WTC11 (cell line): ENCODE measurements around the gene CPNE9. TPM values are rescaled to one million over a fixed set of nuclear protein-coding genes. Genes with fewer than 3 reads are reported as not detected.

ENCODE experiments used
- ATAC-seq: fragments of 200-7000 bp; cut with Tn5 transposase; 2 replicates; pipeline ENCODE4 v1.10.0; 2021; ENCODE audit warnings: mild to moderate bottlenecking, moderate library complexity
- CTCF ChIA-PET: fragments of 300-600 bp; sonication (Branson Sonifier 250); formaldehyde crosslinking; loops from one replicate; lab custom pipeline; 2021; ENCODE audit warnings: antibody characterized with exemption; lab: Charles Lee
- POLR2A ChIA-PET: fragments of 350-600 bp; sonication (Branson Sonifier 250); formaldehyde crosslinking; loops from one replicate; lab custom pipeline; 2021; ENCODE audit warnings: antibody characterized with exemption; lab: Charles Lee
- DNase-seq: peaks from one replicate; pipeline ENCODE4 v3.0.0; 2021; ENCODE audit warnings: low spot score
- H3K27ac Mint-ChIP-seq: 2 replicates; pipeline ENCODE4 v1.8.0; 2021; ENCODE audit warnings: mixed read lengths
- H3K27me3 Mint-ChIP-seq: 2 replicates; pipeline ENCODE4 v1.8.0; 2021; ENCODE audit warnings: low read depth, mild to moderate bottlenecking, moderate library complexity, mixed read lengths
- H3K36me3 Mint-ChIP-seq: 2 replicates; pipeline ENCODE4 v1.8.0; 2021; ENCODE audit warnings: mixed read lengths
- H3K4me1 Mint-ChIP-seq: 2 replicates; pipeline ENCODE4 v1.8.0; 2022; ENCODE audit warnings: mixed read lengths
- H3K4me3 Mint-ChIP-seq: 2 replicates; pipeline ENCODE4 v1.8.0; 2021; ENCODE audit warnings: mild to moderate bottlenecking, moderate library complexity, mixed read lengths
- H3K9me3 Mint-ChIP-seq: 2 replicates; pipeline ENCODE4 v1.8.0; 2021; ENCODE audit warnings: mixed read lengths
- ATF1 ChIP-seq: sonication (generic); formaldehyde crosslinking; IDR thresholded peaks from 2 replicates; pipeline ENCODE4 v1.8.1; 2023; ENCODE audit warnings: mild to moderate bottlenecking, moderate library complexity, missing genetic modification reagents
- CBFB ChIP-seq: sonication (generic); formaldehyde crosslinking; IDR thresholded peaks from 2 replicates; pipeline ENCODE4 v1.8.1; 2022; ENCODE audit warnings: mild to moderate bottlenecking, low read depth, missing genetic modification reagents
- EMX1 ChIP-seq: fragments of 250-450 bp; sonication (Bioruptor Pico); IDR thresholded peaks from 2 replicates; pipeline ENCODE4 v1.8.0; 2021; ENCODE audit warnings: mild to moderate bottlenecking
- FOXP1 ChIP-seq: sonication (generic); formaldehyde crosslinking; IDR thresholded peaks from 2 replicates; pipeline ENCODE4 v1.8.0; 2022; ENCODE audit warnings: missing genetic modification reagents, mild to moderate bottlenecking, moderate library complexity, borderline replicate concordance
- JAZF1 ChIP-seq: fragments of 250-450 bp; sonication (Bioruptor Pico); IDR thresholded peaks from 2 replicates; pipeline ENCODE4 v1.9.0; 2021; ENCODE audit warnings: moderate library complexity, mild to moderate bottlenecking, inconsistent platforms
- MXD4 ChIP-seq: fragments of 250-450 bp; sonication (Bioruptor Pico); IDR thresholded peaks from 2 replicates; pipeline ENCODE4 v1.8.0; 2021; ENCODE audit warnings: mild to moderate bottlenecking, moderate library complexity, borderline replicate concordance
- MYBL2 ChIP-seq: sonication (generic); formaldehyde crosslinking; IDR thresholded peaks from 2 replicates; pipeline ENCODE4 v1.8.1; 2023; ENCODE audit warnings: mild to moderate bottlenecking, moderate library complexity, missing genetic modification reagents
- NR3C1 ChIP-seq: sonication (generic); formaldehyde crosslinking; conservative IDR thresholded peaks from 2 replicates; pipeline ENCODE4 v1.8.1; 2023; ENCODE audit warnings: low read depth, mild to moderate bottlenecking, missing genetic modification reagents
- SOX15 ChIP-seq: fragments of 250-450 bp; sonication (Bioruptor Pico); IDR thresholded peaks from 2 replicates; pipeline ENCODE4 v1.9.0; 2021; ENCODE audit warnings: mild to moderate bottlenecking
- TCF7 ChIP-seq: sonication (generic); formaldehyde crosslinking; IDR thresholded peaks from 2 replicates; pipeline ENCODE4 v1.8.0; 2022; ENCODE audit warnings: mild to moderate bottlenecking, low read depth, missing genetic modification reagents, moderate library complexity
- ZBTB21 ChIP-seq: sonication (generic); formaldehyde crosslinking; IDR thresholded peaks from 2 replicates; pipeline ENCODE4 v1.8.1; 2023; ENCODE audit warnings: mild to moderate bottlenecking, missing genetic modification reagents, borderline replicate concordance
- ZNF317 ChIP-seq: sonication (generic); formaldehyde crosslinking; IDR thresholded peaks from 2 replicates; pipeline ENCODE4 v1.8.1; 2023; ENCODE audit warnings: low read depth, mild to moderate bottlenecking, moderate library complexity, missing genetic modification reagents, borderline replicate concordance
- ZNF423 ChIP-seq: fragments of 250-450 bp; sonication (Bioruptor Pico); IDR thresholded peaks from 2 replicates; pipeline ENCODE4 v2.1.2; 2022; ENCODE audit warnings: mild to moderate bottlenecking, moderate library complexity
- ZNF671 ChIP-seq: fragments of 250-450 bp; sonication (Bioruptor Pico); IDR thresholded peaks from 2 replicates; pipeline ENCODE4 v1.8.0; 2021; ENCODE audit warnings: mild to moderate bottlenecking
- total RNA-seq: library from RNA; stranded (reverse); gene quantifications from 3 replicates; pipeline ENCODE4 v1.2.3, GENCODE V29; 2021
- TF ChIP-seq, protein P1 (sequence below): fragments of 250-450 bp; sonication (Bioruptor Pico); IDR thresholded peaks from 2 replicates; pipeline ENCODE4 v1.9.0; 2021; ENCODE audit warnings: mild to moderate bottlenecking, borderline replicate concordance
- TF ChIP-seq, protein P2 (sequence below): sonication (generic); formaldehyde crosslinking; IDR thresholded peaks from 2 replicates; pipeline ENCODE4 v1.8.1; 2023; ENCODE audit warnings: mild to moderate bottlenecking, missing genetic modification reagents
- TF ChIP-seq, protein P3 (sequence below): sonication (generic); formaldehyde crosslinking; IDR thresholded peaks from 2 replicates; pipeline ENCODE4 v1.8.0; 2023; ENCODE audit warnings: missing genetic modification reagents, mild to moderate bottlenecking, borderline replicate concordance
- TF ChIP-seq, protein P4 (sequence below): sonication (generic); formaldehyde crosslinking; IDR thresholded peaks from 2 replicates; pipeline ENCODE4 v1.8.1; 2023; ENCODE audit warnings: mild to moderate bottlenecking, missing genetic modification reagents, borderline replicate concordance
- TF ChIP-seq, protein P5 (sequence below): sonication (generic); formaldehyde crosslinking; IDR thresholded peaks from 2 replicates; pipeline ENCODE4 v1.8.0; 2023; ENCODE audit warnings: missing genetic modification reagents
- TF ChIP-seq, protein P6 (sequence below): sonication (generic); formaldehyde crosslinking; IDR thresholded peaks from 2 replicates; pipeline ENCODE4 v1.8.0; 2022; ENCODE audit warnings: mild to moderate bottlenecking, missing genetic modification reagents
- TF ChIP-seq, protein P7 (sequence below): sonication (generic); formaldehyde crosslinking; IDR thresholded peaks from 2 replicates; pipeline ENCODE4 v1.8.1; 2023; ENCODE audit warnings: mild to moderate bottlenecking, missing genetic modification reagents, moderate library complexity

CPNE9 gene
- total RNA-seq, 1 experiment from 2014 or later, result 3.2 TPM

DNA sequence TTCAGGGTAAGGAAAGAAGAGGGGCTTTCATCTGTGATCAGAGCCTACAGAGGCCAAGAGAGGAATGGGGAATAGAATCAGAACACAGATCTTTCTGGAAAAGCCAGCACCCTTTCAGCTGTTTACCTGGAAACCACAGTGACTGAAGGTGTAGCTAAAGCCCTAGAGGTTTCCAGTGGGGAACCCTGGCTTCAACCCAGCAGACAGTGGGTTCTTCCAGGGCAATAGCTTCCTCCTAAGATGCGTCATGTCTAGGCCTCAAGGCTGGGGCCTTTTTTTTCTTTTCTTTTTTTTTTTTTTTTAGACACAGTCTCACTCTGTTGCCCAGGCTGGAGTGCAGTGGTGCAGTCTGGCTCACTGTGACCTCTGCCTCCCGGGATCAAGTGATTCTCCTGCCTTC lies 3.1 kb upstream of the CPNE9 start (continued):
- TF ChIP-seq, protein P1, sequence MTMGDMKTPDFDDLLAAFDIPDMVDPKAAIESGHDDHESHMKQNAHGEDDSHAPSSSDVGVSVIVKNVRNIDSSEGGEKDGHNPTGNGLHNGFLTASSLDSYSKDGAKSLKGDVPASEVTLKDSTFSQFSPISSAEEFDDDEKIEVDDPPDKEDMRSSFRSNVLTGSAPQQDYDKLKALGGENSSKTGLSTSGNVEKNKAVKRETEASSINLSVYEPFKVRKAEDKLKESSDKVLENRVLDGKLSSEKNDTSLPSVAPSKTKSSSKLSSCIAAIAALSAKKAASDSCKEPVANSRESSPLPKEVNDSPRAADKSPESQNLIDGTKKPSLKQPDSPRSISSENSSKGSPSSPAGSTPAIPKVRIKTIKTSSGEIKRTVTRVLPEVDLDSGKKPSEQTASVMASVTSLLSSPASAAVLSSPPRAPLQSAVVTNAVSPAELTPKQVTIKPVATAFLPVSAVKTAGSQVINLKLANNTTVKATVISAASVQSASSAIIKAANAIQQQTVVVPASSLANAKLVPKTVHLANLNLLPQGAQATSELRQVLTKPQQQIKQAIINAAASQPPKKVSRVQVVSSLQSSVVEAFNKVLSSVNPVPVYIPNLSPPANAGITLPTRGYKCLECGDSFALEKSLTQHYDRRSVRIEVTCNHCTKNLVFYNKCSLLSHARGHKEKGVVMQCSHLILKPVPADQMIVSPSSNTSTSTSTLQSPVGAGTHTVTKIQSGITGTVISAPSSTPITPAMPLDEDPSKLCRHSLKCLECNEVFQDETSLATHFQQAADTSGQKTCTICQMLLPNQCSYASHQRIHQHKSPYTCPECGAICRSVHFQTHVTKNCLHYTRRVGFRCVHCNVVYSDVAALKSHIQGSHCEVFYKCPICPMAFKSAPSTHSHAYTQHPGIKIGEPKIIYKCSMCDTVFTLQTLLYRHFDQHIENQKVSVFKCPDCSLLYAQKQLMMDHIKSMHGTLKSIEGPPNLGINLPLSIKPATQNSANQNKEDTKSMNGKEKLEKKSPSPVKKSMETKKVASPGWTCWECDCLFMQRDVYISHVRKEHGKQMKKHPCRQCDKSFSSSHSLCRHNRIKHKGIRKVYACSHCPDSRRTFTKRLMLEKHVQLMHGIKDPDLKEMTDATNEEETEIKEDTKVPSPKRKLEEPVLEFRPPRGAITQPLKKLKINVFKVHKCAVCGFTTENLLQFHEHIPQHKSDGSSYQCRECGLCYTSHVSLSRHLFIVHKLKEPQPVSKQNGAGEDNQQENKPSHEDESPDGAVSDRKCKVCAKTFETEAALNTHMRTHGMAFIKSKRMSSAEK (CRISPR knock-in tag), result no peak
- TF ChIP-seq FOXP1, result no peak
- TF ChIP-seq, protein P2, sequence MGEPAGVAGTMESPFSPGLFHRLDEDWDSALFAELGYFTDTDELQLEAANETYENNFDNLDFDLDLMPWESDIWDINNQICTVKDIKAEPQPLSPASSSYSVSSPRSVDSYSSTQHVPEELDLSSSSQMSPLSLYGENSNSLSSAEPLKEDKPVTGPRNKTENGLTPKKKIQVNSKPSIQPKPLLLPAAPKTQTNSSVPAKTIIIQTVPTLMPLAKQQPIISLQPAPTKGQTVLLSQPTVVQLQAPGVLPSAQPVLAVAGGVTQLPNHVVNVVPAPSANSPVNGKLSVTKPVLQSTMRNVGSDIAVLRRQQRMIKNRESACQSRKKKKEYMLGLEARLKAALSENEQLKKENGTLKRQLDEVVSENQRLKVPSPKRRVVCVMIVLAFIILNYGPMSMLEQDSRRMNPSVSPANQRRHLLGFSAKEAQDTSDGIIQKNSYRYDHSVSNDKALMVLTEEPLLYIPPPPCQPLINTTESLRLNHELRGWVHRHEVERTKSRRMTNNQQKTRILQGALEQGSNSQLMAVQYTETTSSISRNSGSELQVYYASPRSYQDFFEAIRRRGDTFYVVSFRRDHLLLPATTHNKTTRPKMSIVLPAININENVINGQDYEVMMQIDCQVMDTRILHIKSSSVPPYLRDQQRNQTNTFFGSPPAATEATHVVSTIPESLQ (CRISPR knock-in tag), result no peak

DNA sequence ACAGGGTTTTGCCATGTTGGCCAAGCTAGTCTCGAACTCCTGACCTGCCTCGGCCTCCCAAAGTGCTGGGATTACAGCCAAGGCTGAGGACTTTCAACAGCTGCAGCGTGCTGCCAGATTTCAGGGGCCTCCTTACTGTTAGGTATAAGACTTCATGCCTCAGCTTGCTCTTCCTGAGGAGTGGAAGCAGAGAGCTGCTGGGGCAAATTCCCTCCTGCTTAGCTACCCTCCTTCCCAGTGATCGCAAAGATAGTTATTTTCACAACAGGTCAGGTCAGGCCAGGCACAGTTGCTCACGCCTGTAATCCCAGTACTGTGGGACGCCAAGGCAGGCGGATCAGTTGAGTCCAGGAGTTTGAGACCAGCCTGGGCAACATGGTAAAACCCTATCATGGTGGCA lies 2.6 kb upstream of the CPNE9 start:
- DNase-seq (no peak), ATAC-seq (no peak)
- no peaks in the 10 kb centered on the region for H3K9me3 Mint-ChIP-seq
- no peak overlapping the region for H3K4me3 Mint-ChIP-seq
- no peaks in the 10 kb centered on the region for H3K4me1 Mint-ChIP-seq
- H3K36me3 Mint-ChIP-seq, result no peaks in the 10 kb centered on the region
- ChIA-PET CTCF (no interaction called here), POLR2A (no interaction called here)
- H3K27ac Mint-ChIP-seq, result no peak overlapping the region
- TF ChIP-seq TCF7 (CRISPR knock-in tag), result no peak
- TF ChIP-seq ZNF671, result no peak
- TF ChIP-seq, protein P3, sequence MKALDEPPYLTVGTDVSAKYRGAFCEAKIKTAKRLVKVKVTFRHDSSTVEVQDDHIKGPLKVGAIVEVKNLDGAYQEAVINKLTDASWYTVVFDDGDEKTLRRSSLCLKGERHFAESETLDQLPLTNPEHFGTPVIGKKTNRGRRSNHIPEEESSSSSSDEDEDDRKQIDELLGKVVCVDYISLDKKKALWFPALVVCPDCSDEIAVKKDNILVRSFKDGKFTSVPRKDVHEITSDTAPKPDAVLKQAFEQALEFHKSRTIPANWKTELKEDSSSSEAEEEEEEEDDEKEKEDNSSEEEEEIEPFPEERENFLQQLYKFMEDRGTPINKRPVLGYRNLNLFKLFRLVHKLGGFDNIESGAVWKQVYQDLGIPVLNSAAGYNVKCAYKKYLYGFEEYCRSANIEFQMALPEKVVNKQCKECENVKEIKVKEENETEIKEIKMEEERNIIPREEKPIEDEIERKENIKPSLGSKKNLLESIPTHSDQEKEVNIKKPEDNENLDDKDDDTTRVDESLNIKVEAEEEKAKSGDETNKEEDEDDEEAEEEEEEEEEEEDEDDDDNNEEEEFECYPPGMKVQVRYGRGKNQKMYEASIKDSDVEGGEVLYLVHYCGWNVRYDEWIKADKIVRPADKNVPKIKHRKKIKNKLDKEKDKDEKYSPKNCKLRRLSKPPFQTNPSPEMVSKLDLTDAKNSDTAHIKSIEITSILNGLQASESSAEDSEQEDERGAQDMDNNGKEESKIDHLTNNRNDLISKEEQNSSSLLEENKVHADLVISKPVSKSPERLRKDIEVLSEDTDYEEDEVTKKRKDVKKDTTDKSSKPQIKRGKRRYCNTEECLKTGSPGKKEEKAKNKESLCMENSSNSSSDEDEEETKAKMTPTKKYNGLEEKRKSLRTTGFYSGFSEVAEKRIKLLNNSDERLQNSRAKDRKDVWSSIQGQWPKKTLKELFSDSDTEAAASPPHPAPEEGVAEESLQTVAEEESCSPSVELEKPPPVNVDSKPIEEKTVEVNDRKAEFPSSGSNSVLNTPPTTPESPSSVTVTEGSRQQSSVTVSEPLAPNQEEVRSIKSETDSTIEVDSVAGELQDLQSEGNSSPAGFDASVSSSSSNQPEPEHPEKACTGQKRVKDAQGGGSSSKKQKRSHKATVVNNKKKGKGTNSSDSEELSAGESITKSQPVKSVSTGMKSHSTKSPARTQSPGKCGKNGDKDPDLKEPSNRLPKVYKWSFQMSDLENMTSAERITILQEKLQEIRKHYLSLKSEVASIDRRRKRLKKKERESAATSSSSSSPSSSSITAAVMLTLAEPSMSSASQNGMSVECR, result no peak
- no peak for TF ChIP-seq CBFB (CRISPR knock-in tag)
- TF ChIP-seq MYBL2 (CRISPR knock-in tag), result no peak
- TF ChIP-seq, protein P4, sequence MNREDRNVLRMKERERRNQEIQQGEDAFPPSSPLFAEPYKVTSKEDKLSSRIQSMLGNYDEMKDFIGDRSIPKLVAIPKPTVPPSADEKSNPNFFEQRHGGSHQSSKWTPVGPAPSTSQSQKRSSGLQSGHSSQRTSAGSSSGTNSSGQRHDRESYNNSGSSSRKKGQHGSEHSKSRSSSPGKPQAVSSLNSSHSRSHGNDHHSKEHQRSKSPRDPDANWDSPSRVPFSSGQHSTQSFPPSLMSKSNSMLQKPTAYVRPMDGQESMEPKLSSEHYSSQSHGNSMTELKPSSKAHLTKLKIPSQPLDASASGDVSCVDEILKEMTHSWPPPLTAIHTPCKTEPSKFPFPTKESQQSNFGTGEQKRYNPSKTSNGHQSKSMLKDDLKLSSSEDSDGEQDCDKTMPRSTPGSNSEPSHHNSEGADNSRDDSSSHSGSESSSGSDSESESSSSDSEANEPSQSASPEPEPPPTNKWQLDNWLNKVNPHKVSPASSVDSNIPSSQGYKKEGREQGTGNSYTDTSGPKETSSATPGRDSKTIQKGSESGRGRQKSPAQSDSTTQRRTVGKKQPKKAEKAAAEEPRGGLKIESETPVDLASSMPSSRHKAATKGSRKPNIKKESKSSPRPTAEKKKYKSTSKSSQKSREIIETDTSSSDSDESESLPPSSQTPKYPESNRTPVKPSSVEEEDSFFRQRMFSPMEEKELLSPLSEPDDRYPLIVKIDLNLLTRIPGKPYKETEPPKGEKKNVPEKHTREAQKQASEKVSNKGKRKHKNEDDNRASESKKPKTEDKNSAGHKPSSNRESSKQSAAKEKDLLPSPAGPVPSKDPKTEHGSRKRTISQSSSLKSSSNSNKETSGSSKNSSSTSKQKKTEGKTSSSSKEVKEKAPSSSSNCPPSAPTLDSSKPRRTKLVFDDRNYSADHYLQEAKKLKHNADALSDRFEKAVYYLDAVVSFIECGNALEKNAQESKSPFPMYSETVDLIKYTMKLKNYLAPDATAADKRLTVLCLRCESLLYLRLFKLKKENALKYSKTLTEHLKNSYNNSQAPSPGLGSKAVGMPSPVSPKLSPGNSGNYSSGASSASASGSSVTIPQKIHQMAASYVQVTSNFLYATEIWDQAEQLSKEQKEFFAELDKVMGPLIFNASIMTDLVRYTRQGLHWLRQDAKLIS (CRISPR knock-in tag), result no peak
- no peak for TF ChIP-seq NR3C1 (CRISPR knock-in tag)
- TF ChIP-seq ATF1 (CRISPR knock-in tag), result no peak
- TF ChIP-seq, protein P5, sequence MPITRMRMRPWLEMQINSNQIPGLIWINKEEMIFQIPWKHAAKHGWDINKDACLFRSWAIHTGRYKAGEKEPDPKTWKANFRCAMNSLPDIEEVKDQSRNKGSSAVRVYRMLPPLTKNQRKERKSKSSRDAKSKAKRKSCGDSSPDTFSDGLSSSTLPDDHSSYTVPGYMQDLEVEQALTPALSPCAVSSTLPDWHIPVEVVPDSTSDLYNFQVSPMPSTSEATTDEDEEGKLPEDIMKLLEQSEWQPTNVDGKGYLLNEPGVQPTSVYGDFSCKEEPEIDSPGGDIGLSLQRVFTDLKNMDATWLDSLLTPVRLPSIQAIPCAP (CRISPR knock-in tag), result no peak
- no peak for TF ChIP-seq JAZF1 (CRISPR knock-in tag)
- TF ChIP-seq MXD4 (CRISPR knock-in tag), result no peak
- TF ChIP-seq SOX15, result no peak
- no peak for TF ChIP-seq EMX1
- TF ChIP-seq ZBTB21 (CRISPR knock-in tag), result no peak
- TF ChIP-seq ZNF317 (CRISPR knock-in tag), result no peak
- TF ChIP-seq, protein P6, sequence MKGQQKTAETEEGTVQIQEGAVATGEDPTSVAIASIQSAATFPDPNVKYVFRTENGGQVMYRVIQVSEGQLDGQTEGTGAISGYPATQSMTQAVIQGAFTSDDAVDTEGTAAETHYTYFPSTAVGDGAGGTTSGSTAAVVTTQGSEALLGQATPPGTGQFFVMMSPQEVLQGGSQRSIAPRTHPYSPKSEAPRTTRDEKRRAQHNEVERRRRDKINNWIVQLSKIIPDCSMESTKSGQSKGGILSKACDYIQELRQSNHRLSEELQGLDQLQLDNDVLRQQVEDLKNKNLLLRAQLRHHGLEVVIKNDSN (CRISPR knock-in tag), result no peak
- TF ChIP-seq, protein P7, sequence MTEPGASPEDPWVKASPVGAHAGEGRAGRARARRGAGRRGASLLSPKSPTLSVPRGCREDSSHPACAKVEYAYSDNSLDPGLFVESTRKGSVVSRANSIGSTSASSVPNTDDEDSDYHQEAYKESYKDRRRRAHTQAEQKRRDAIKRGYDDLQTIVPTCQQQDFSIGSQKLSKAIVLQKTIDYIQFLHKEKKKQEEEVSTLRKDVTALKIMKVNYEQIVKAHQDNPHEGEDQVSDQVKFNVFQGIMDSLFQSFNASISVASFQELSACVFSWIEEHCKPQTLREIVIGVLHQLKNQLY (CRISPR knock-in tag), result no peak
- TF ChIP-seq ZNF423, result no peak
- peaks cover 21% of the 10 kb centered on the region for H3K27me3 Mint-ChIP-seq
